HG03139 (cell line): ENCODE data around the gene ARMC9.
"Not testable (repeated sequence)": the region's sequence is repeated elsewhere in the genome, so short reads cannot be mapped to it uniquely, and the experiment has no call there.

Source experiments
- ATAC-seq: cut with Tn5 transposase; IDR thresholded peaks from one replicate; pipeline ENCODE4 v1.9.1; 2021; ENCODE audit not compliant: unreplicated experiment

Gene ARMC9

DNA sequence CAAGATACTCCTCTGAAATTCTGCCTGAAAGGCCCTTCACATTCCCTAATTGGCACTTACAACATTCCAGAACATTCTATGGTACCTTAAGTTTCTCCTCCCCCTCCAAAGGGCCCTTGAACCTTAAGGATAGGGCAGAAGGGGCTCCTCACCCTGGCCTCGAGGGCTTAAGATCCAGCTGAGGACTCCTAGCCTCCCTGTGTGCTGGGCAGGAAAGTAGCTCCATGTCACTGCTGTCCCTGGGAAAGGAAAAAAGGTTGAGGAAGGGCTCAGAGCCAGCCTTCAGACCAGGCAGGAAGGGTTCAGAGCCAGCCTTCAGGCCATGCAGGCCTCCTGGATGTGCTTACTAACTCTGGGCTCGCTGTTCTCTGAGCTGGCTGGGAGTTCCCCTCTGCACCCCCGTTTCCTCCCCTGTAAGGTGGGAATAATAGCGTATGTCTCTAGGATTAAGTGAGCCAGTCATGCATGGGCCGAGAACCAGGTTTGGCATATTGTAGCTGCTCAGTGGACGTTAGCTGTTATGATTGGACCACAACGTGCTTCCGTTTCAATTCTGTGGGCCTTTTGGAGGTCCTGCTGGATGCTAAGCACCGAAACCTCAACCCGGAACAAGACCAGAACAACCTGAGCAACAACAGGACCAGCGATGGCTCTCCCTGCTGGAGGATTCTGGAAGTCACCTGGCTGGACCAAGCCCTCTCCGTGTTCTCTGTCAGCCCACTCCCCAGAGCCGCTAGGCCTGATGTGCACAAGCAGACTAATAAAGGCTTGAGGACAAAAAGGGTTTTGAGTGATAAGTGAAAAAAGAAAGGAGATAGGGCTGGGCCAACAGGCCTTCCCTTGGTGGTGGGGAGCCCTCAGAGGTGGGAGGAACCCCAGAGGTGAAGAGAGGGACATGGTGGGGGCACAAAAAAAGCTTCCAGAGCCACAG lies 196.0 kb downstream of the ARMC9 start:
- peak; percentile 30 for ATAC-seq

DNA sequence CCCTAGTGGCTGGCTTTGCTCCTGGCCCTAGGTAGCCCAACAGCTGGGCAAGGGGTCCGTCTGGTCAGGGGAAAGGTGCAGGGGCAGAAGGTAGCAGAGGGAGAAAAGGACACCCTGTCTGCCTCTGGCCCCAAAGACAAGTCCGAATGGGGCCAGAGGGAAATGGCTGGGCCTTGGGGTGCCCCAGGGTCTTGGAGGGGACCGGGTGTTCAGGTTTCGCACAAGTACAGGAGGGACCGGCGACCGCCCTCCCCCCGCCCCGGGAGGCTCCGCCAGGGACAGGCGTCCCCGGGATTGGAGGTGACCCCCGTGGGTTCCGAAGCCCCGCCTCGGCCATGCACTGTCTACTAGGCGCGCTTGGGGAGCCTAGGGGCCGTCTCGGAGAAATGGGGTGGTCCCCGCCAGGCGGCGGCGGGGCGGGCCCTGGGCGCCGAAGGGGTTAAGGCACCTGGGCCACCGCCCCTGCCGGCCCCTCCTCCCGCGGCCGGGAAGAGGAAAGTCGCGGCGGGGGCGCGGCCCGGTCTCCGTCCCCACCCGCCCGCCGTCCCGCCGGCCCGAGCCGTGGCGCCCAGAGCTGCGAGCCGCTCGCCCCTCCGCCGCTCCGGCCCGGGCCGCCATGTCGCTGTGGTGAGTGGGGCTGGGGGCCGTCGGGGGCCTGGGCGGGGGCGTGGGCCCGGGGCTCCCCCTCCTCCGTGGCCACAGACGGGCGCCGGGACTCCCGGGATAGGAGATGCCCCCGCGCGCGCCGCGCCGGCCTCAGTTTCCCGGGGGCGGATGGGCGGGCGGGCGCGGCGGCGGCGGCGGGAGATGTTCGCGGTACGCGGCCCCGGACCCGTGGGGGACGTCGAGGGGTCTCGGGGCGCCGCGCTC lies 197.0 kb downstream of the ARMC9 start, which contains the start of gene B3GNT7:
B3GNT7 (plus strand) TSS at position 523 of the 870 bp plus-strand sequence; CDS start at position 617, 94 bp downstream.
- no peak for ATAC-seq

DNA sequence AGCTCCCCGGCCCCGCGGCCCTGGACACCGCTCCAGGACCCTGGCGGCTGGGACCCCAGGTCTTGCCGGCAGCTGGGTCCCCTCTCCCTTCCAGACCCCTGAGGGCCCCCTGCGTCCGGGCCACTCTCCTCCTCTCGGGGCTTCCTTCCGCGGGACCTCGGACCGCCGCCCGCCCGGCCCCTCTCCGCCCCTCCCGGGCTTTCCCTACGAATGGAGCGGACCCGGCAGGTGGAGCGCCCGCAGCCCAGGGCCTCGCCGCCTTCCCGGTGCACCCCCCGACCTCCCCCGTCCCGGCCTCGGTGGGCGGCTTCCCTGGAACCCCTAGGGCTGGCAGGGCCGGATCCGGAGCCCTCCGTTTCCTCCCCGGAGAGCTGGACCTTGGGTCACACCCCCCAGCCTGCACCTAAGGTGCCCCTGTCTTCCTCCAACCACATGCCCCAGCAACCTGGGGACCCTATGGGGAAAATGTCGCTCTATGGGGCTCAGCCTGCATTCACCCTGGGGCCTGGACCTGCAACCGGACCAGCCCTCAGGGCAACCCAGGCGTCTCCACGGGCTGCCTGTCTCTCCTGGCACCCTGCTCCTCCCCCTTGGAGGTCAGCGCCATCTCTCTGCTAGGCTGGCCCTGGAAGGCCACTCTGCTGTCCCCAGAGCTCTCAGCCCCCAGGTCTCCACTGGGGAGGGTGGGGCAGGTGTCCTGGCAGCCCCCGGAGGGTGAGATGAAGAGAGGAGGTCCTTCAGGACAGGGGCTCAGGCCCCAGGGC lies 197.8 kb downstream of the ARMC9 start:
- no peak for ATAC-seq

DNA sequence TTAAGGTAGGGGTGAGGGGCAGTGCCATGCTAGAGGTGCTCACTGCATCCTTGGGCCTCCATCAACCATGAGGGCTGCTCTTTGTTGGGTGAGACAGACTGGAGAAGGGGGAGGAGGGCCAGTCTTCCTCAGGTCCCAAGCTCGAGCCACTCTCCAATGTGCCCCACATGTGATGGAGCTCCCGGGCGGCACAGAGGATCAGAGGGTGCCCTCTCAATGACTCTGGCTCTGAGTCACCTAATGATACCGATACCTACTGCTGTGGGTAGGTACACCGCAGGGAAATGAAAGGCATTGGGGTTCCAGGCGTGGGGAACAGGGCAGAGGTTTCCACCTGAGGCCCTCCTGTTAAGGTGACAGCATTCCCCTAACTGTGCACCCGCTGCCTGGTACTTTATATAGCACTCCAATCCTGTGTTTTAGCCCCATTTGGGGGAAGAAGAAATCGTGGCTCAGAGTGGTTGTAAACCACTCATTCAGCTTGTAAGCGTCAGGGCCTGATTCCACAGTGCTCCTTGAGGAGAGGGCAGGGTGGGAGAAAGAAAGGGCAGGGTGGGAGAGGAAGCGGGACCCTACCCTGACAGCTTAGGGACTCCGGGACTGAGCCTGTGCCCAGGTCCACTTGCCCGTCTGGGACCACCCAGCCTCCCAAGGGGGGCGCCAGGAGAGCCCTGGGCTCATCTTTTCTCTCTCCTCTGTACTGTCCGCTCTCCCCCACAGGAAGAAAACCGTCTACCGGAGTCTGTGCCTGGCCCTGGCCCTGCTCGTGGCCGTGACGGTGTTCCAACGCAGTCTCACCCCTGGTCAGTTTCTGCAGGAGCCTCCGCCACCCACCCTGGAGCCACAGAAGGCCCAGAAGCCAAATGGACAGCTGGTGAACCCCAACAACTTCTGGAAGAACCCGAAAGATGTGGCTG lies 198.8 kb downstream of the ARMC9 start:
- no peak for ATAC-seq

DNA sequence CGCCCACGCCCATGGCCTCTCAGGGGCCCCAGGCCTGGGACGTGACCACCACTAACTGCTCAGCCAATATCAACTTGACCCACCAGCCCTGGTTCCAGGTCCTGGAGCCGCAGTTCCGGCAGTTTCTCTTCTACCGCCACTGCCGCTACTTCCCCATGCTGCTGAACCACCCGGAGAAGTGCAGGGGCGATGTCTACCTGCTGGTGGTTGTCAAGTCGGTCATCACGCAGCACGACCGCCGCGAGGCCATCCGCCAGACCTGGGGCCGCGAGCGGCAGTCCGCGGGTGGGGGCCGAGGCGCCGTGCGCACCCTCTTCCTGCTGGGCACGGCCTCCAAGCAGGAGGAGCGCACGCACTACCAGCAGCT lies 199.5 kb downstream of the ARMC9 start:
- ATAC-seq: no peak

DNA sequence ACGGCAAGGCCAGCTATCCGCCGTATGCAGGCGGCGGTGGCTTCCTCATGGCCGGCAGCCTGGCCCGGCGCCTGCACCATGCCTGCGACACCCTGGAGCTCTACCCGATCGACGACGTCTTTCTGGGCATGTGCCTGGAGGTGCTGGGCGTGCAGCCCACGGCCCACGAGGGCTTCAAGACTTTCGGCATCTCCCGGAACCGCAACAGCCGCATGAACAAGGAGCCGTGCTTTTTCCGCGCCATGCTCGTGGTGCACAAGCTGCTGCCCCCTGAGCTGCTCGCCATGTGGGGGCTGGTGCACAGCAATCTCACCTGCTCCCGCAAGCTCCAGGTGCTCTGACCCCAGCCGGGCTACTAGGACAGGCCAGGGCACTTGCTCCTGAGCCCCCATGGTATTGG lies 200.2 kb downstream of the ARMC9 start:
- no peak for ATAC-seq

DNA sequence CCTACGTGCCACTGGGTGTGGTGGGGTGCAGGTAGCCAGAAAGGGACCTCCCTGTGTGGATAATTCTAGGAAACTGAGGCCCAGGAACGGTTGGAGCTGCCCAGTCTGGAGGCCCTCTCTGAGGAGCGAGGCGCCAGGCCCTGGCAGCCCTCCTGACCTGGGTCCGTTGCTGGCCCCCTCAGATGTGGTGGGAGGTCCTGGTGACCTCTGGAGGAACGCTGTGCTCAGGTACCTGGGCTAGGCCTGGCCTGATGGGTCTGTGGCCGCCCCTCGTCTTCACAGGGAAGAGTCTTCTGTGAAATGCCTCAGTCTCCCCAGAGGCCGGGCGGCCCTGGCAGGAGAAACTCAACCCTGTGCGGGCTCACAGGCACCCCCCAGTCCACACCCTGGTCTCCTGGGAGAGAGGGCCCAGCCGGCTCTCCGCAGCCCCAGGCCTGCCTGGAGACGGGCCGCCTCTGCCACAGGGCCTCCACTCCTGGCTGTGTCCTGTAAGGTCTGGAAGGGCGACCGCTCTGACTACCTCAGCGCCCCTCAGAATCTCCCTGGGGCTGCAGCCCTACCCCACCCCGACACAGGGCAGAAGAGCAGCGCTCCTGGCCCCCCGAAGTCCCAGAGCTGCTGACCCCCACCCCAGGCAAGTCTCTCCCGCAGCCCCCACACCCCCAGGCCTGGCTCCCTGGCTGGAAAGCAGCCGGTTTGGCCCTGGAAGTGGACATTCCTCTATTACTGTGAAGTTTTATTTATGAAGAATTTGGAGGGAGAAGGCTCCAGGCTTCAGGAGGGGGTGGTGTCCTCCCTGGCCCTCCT lies 200.8 kb downstream of the ARMC9 start:
- no peak for ATAC-seq

DNA sequence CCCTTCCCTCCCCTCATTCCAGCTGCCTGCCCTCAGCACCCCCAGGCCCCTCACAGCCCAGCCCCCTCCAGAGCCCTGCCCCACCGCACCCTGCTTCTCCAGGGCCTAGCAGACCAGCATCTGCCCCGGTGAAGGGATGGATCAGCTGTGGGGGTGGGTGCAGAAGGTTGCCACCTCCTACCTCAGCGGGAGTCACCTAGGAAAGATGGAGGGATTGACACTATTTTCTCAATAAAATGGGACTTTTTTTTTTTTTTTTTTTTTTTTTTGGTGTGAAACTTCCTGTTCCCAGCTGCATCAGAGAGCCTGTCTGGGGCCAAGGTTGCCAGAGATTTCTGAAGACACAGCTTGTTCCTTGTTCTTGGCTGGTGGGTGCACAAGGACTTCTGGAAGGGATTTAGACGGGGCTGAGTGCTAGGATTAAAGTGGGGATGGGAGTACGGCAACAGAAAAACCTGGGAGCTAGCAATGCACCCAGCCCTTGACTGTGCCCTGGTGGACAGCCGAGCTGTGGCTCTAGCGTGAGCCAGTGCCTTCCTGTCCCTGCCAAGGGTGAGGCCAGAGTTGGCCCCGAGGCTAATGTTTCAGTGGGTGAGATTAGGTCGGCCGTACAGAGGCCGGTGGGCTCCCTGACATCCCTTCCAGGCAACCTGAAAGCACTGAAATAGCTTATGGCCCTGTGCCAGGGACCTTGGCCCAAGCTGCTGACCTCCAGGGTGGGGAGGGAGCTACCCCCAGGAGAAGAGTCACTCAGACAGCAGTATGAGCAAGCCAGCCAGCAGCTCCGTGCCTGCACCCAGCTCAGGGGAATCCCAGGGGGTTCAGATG lies 201.6 kb downstream of the ARMC9 start:
- no peak for ATAC-seq

DNA sequence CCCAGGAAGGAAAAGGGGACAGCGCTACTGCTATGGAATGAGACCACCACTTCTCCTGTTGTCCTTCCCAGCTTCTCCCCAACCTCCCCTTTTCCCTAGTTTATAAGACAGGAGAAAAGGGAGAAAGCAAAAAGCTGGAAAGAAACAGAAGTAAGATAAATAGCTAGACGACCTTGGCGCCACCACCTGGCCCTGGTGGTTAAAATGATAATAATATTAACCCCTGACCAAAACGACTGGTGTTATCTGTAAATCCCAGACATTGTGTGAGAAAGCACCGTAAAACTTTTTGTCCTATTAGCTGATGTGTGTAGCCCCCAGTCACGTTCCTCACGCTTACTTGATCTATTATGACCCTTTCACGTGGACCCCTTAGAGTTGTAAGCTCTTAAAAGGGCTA lies 202.2 kb downstream of the ARMC9 start:
- ATAC-seq: not testable (repeated sequence)

DNA sequence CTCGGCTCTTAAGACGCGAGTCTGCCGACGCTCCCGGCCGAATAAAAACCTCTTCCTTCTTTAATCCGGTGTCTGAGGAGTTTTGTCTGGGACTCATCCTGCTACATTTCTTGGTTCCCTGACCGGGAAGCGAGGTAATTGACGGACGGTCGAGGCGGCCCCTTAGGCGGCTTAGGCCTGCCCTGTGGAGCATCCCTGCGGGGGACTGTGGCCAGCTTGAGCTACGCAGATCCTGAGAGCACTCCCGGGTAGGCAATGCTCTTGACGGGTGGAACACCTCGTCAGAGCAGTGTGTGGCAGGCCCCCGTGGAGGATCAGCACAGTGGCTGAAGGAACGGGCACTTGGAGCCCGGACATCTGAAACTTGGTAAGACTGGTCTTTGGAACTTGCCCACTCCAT lies 202.7 kb downstream of the ARMC9 start:
- not testable (repeated sequence) for ATAC-seq

DNA sequence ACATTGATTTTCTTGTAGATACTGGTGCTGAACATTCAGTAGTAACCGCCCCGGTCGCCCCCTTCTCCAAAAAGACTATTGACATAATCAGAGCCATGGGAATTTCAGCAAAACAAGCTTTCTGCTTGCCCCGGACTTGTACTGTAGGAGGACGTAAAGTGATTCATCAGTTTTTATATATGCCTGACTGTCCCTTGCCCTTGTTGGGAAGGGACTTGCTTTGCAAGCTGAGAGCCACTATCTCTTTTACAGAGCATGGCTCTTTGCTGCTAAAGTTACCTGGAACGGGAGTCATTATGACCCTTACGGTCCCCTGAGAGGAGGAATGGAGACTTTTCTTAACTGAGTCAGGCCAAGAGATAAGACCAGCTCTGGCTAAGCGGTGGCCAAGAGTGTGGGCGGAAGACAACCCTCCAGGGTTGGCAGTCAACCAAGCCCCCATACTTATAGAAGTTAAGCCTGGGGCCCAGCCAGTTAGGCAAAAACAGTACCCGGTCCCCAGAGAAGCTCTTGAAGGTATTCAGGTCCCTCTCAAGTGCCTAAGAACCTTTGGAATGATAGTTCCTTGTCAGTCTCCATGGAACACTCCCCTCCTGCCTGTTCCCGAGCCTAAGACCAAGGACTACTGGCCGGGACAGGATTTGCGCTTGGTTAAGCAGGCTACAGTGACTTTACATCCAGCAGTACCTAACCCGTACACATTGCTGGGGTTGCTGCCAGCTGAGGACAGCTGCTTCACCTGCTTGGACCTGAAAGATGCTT lies 205.2 kb downstream of the ARMC9 start:
- ATAC-seq: not testable (repeated sequence)

DNA sequence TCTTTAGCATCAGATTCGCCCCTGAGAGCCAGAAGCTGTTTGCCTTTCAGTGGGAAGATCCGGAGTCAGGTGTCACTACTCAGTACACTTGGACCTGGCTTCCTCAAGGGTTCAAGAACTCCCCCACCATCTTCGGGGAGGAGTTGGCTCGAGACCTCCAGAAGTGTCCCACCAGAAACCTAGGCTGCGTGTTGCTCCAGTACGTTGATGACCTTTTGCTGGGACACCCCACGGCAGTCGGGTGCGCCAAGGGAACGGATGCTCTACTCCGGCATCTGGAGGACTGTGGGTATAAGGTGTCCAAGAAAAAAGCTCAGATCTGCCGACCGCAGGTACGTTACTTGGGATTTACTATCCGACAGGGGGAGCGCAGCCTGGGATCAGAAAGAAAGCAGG lies 205.8 kb downstream of the ARMC9 start:
- not testable (repeated sequence) for ATAC-seq

DNA sequence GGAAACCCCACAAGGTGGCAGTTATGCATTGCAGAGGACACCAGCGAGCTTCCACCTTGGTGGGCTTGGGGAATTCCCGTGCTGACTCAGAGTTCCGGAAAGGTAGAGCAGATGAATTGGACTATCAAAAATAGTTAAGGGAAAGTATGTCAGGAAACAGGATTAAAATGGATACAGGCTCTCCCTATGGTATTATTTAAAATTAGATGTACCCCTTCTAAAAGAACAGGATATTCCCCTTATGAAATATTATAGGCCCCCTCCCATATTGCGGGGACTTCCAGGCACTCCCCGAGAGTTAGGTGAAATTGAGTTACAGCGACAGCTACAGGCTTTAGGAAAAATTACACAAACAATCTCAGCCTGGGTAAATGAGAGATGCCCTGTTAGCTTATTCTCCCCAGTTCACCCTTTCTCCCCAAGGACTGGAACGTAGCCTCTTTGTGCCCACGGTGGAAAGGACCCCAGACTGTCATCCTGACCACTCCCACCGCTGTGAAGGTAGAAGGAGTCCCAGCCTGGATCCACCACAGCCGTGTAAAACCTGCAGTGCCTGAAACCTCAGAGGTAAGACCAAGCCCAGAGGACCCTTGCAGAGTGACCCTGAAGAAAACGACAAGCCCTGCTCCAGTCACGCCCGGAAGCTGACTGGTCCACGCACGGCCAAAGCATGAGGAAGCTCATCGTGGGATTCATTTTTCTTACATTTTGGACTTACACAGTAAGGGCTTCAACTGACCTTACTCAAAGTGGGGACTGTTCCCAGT lies 207.4 kb downstream of the ARMC9 start:
- not testable (repeated sequence) for ATAC-seq

DNA sequence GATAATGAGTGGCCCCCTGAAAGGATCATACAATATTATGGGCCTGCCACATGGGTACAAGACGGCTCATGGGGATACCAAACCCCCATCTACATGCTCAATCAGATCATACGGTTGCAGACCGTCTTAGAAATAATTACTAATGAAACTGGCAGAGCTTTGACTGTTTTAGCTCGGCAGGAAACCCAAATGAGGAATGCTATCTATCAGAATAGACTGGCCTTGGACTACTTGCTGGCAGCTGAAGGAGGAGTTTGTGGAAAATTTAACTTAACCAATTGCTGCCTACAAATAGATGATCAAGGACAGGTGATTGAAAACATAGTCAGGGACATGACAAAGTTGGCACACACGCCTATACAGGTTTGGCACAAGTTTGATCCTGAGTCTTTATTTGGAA lies 209.3 kb downstream of the ARMC9 start:
- not testable (repeated sequence) for ATAC-seq

DNA sequence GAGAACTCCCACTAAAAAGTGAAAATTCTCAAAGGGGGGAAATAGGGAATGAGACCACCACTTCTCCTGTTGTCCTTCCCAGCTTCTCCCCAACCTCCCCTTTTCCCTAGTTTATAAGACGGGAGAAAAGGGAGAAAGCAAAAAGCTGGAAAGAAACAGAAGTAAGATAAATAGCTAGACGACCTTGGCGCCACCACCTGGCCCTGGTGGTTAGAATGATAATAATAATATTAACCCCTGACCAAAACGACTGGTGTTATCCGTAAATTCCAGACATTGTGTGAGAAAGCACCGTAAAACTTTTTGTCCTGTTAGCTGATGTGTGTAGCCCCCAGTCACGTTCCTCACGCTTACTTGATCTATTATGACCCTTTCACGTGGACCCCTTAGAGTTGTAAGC lies 209.9 kb downstream of the ARMC9 start:
- ATAC-seq: not testable (repeated sequence)

DNA sequence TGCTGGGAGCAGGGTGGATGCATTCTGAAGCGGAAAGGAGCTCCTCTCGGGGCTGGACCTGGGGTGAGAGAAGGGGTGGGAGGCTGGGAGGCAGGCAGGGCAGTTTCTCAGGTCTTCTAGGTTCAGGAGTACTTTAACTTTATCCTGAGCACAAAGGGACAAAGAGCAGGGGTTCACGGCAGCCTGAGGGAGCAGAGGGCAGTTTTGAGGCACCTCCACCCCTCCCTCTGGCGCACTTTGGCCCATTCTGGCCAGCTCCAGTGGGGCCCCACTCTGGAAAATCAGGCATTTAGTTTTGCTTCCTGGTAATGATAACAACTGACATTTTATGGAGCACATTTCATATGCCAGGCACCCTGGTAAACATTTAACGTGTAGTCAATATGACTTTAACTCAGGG lies 211.3 kb downstream of the ARMC9 start:
- ATAC-seq: no peak
